ENCODE data around the gene PODXL2.

DNA sequence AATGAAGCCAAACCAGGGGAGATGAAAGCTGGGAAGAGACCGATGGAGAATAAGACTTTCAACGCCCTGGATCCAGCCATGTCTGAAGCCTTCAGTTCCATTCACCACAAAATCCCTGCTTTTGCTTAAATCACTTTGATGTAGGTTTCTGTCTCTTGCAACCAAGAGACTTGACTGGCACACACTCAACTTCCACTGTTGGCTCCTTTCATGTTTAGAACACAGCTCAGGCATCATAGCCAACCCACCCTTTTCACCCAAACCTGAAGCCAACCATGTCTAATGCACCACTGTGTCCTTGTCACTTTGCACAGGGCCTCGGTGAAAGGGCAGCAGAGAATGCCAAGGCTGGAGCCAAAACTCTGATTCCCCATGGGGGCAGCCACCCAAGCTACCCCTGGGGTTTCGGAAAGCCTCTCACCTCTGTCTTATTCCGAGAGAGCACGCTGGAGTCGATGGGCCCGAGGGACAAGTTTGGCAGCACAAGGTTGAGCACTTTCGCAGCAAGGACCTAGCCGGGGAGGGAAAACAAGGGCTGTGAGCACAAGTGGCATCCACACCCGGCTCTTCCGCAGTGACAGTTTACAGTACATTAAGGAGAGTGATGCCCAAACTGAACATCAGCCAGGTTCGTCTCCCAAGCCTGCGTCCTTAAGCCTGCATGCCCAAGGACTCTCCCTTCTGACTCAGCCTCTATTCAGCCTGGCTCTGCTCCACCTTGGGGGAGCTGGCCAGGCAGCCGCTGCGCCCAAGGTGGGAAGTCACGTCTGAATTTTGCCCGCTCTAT, 81.4 kb downstream of the PODXL2 start:
- TF ChIP-seq, protein P1, sequence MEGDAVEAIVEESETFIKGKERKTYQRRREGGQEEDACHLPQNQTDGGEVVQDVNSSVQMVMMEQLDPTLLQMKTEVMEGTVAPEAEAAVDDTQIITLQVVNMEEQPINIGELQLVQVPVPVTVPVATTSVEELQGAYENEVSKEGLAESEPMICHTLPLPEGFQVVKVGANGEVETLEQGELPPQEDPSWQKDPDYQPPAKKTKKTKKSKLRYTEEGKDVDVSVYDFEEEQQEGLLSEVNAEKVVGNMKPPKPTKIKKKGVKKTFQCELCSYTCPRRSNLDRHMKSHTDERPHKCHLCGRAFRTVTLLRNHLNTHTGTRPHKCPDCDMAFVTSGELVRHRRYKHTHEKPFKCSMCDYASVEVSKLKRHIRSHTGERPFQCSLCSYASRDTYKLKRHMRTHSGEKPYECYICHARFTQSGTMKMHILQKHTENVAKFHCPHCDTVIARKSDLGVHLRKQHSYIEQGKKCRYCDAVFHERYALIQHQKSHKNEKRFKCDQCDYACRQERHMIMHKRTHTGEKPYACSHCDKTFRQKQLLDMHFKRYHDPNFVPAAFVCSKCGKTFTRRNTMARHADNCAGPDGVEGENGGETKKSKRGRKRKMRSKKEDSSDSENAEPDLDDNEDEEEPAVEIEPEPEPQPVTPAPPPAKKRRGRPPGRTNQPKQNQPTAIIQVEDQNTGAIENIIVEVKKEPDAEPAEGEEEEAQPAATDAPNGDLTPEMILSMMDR (conservative IDR thresholded peaks at IDR 0.05; ENCODE audit: low read depth in 2 of 2) = no peak
- TF ChIP-seq POLR2AphosphoS5 (IDR thresholded peaks at IDR 0.05; ENCODE audit: low read depth) (no peak), STAT1 (IDR thresholded peaks at IDR 0.05; ENCODE audit: unreplicated experiment) (no peak), ZNF114 (CRISPR knock-in tag; IDR thresholded peaks at IDR 0.05) (no peak)
- TF ChIP-seq, protein P2, sequence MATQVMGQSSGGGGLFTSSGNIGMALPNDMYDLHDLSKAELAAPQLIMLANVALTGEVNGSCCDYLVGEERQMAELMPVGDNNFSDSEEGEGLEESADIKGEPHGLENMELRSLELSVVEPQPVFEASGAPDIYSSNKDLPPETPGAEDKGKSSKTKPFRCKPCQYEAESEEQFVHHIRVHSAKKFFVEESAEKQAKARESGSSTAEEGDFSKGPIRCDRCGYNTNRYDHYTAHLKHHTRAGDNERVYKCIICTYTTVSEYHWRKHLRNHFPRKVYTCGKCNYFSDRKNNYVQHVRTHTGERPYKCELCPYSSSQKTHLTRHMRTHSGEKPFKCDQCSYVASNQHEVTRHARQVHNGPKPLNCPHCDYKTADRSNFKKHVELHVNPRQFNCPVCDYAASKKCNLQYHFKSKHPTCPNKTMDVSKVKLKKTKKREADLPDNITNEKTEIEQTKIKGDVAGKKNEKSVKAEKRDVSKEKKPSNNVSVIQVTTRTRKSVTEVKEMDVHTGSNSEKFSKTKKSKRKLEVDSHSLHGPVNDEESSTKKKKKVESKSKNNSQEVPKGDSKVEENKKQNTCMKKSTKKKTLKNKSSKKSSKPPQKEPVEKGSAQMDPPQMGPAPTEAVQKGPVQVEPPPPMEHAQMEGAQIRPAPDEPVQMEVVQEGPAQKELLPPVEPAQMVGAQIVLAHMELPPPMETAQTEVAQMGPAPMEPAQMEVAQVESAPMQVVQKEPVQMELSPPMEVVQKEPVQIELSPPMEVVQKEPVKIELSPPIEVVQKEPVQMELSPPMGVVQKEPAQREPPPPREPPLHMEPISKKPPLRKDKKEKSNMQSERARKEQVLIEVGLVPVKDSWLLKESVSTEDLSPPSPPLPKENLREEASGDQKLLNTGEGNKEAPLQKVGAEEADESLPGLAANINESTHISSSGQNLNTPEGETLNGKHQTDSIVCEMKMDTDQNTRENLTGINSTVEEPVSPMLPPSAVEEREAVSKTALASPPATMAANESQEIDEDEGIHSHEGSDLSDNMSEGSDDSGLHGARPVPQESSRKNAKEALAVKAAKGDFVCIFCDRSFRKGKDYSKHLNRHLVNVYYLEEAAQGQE (IDR thresholded peaks at IDR 0.05; ENCODE audit: unreplicated experiment) = no peak
